DMS53 (cell line): ENCODE measurements around the gene GNAI3.
A peak's percentile ranks its signal among the peaks of the same experiment; 100 is the strongest.

Experiments
- DNase-seq: peaks from one replicate; lab custom pipeline; 2025; lab: John Stamatoyannopoulos, UW

The GNAI3 gene

DNA sequence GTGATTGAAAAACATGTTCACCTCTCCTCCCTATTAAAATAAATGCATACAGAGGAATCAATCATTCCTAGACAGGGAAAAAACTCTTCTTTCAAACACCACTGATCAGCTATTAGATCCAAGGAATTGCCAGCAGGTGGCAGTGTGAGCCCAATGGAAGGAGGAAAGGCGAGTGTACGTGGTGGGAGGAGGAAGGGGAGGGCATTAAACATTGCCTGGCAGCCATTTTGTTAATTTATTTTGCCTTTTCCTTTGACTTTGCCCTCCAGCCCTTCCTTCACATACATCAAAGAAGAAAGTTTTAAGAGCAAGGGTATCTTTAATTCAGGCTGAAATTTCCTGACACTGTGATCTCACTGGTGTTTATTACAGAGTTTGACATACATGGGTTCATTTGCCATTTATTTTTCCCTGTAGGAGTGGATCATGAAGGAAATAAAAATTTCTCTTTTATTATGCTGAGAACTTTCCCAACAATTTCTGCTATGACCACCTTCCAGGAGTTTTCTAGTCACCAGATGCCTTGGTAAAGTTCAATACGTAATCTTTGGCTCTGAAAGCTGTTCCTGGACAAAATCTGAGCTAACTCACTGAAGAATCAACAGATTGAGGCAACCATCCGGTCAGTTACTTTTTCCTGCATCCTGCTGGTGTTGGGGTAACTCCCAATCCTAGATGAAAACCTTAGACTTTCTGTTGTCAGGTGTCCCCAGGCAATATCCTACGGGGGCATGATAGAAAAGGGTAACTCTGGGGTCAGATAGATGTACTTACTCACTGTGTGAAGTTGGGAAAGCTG, 1.9 kb upstream of the GNAI3 start:
- peak; percentile 96 for DNase-seq

DNA sequence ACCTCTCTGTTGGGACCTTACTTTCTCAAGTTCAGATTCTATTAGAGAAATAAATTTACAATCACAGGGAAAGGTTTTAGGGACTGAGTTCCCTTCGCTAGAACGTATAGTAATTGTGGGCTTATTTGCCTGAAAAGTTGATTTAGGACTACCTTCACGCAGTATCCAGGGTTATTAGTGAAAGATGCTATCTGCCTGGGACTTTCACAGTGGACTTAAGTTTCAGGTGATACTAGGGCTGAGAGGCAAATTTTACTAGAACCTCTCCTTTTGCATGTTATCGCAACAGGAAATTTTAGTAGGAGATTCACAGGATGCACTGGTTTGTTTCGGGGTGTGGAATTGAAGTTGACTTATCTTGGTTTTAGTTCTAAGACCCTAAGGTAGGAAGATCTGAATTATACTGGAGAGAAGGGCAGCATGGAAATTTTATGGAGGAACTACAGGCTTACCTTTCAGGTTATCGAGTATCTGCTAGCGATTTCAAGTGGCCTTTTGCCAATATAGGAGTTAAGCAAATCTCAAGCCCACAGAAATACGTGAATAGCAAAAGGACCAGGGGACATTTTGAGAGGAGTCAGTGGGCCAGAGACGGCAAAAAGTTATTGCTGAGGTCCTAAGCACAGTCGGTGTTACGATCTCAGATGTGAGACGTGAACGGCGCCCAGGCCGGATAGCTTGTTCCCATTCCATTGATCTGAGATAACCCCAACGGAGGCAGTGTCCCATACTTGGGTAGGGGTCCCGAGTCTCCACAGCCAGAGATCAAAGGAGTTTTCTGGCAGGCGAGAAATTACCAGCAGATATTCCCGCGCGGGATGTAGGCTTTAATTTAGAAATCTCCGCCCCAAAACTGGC, 723 bp upstream of the GNAI3 start:
- peak; percentile 55 for DNase-seq

DNA sequence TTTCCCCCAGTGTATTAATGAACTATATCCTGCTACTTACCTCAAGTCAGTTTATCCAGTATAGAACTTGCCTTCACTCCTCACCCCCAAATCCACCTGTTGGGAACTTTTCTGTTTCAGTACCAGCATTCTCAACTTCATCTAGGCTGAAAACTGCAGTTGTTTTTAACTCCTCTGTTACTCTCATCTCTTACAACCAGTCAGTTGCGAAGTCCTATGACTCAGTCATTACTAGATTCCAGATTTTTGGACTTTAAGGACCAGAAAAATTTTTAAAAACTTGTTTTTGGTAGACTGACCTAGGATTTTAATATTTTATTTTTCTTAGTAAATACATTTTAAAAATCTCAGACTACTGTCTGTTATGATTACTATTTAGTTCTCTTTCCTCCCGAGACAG, 8.1 kb downstream of the GNAI3 start:
- no peak for DNase-seq

DNA sequence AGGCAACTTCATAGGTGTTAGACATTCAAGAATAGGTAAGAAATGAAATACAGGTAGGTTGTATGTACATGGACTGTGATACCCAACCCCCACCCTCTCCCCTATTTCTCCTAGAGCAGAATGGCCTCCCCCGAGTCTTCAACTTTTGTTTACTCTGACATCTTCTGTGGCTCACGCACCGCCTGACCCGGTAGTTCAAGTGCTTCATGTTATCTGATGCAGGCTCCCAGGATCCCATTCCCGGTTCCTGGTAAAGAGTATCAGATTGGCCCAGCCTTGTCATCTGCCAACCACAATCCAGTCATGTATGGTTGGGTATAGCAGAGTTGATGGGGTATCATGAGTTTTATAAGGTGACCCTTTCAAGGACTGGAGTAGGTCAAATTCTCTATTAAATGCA, 9.1 kb downstream of the GNAI3 start:
- DNase-seq = no peak

DNA sequence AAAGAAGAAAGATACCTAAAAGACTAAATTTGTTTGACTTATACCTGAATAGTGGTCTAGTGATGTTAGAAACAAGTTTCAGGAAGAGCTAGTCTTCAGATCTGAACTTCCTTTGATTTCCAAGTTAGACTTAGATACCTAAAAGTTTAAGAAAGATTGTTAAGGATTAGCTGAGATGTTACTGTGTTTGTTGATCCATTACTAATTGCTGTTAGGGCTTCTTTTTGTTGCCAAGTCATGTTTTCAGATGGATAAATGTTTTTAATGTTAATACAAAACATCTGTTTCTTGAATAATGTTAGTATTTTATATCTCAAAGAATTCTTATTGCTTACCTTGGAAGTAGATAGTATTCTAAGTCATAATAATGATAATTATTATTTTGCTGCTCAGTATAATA, 11.6 kb downstream of the GNAI3 start:
- no peak for DNase-seq

DNA sequence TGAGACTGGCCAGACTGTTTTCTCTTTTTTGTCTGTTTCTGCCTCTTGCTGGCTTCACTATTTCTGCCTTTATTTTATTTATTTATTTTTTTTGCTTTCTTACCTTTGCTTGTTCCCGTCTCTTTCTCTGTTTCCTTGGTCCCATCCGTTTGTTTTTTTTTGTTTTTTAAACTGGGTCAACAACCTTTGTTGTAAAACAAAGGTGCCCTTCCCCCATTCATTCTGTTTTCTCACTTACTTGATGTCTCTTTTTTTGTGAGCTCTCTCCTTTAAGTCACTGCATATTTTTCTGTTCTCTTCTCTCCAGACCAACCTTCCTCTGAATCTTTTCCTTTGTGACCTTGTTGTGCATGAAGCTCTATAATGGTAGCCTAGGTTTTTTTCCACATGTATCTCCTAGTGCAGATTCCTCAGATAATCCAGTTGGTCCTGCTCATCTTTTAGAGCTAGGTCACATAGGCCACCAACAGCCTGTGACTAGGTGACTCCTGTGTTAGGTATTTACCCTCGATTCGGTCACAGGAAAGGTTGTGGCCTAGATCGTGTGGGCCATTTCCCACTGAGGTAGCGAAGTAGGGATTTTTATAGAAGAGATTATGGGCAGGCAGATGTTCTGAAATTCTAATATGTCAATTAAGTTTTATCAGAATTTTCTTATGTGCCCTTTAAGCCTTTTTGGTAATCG, 15.9 kb downstream of the GNAI3 start:
- no peak for DNase-seq

DNA sequence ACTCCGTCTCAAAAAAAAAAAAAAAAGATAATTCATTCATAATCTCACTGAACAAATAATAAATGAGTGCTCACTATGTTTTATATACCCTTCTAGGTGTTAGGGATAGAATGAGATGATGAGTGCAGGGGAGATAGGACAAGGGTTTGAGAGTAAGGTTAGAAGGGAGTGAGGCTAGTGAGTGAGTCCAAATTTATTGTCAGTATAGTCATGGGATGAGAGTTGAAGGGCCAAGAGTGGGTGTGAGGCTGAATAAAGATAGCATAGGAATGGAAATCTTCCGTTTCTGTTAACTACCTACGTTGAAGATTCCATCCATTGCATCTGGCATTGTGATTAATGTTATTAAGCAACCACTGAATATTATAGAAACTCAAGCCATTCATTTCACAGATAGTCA, 16.8 kb downstream of the GNAI3 start:
- no peak for DNase-seq

DNA sequence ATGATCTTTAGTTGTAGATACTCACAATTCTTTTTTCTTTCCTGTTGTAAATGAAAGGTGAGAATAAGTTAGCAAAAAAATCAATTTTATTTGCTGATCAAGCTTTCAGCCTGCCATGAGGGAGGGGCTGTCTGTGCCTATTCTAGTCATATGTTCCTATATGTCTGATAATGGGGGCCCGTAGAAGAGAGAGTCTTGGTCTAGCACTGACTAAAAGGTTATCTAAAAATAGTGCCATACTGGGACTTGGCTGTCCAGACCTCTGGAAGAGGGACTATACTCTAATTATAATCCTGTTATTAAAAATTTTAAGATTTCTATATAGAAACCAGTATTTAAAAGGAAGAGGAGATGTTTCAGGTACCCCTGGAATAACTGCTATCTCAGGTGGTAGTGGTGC, 18.6 kb downstream of the GNAI3 start:
- no peak for DNase-seq

DNA sequence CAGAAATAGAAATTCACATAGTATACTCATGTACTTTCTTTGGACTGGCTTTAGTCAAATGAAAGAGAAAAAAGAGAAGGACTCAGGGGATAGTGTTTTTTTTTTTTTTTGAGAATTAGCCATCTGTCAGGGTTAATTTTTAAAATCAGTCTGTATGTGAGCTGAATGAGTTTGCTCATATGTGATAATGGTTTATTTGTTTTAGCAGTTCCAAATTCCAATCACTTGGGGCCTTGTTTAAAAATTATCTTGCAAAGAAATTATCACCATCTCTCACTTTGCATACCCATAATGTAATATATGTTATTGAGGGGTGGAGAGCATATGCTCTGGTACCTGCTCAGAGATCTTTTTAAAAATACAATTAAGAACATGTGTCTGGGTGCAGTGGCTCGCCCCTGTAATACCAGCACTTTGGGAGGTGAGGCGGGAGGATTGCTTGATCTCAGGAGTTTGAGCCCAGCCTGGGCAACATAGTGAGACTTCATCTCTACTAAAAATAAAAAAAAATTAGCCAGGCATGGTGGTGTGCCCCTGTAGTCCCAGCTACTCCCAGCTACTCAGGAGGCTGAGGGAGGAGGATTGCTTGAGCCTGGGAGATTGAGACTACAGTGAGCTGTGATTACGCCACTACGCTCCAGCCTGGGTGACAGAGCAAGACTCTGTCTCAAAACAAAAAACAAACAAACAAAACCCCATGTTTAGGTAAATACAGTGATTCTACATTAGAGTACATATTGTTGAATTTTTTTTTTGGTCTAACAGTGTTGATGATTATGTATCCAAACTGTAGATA, 19.7 kb downstream of the GNAI3 start:
- DNase-seq = no peak

DNA sequence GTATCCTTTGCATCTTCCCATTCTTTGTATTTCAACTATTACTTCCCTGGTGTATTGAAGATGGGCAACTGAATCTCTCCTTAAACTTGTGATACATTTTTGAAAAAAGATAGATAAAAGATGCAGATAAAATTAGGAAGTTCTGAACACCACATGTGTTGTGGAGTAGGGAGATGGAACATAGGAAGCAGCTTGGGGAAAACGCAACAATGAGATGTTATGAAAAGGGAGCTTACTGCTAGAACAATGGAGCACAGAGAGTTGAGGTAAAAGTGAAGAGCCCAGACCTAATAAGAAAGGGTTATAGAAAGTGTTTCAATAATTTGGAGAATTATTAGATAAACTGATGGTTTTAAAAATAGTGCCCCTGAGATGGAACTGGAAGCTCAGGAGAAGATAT, 20.9 kb downstream of the GNAI3 start:
- no peak for DNase-seq

DNA sequence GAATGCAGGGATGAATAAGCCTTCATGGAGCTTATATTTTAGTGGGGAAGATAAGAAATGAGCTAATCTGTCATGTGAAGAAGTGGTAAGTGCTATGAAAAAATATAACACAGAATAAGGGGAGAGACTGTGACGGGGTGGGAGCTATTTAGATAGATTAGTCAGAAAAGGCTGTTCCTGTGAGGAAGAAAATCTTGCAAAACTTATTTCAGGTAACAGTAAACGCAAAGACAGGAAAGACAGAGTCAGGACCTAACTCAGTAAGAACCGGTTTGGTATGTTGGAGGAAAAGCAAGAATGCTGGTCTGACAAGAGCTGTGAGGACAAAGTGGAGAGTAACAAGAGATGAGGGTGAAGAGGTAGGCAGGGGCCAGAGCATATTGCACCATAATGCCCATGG, 22.0 kb downstream of the GNAI3 start:
- peak; percentile 27 for DNase-seq

DNA sequence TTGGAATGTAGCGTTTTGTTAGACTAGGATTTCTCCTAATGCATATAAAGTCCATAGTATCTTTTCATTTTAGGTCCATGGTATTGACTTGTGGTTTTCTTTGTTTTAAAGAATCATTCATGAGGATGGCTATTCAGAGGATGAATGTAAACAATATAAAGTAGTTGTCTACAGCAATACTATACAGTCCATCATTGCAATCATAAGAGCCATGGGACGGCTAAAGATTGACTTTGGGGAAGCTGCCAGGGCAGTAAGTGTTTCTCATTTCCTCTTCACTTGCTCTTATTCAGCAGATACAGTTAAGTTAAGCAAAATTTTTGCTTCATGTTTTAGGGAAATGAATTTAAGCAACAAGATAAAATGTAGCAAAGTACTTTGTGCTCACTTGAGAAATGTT, 25.4 kb downstream of the GNAI3 start:
- DNase-seq = no peak

DNA sequence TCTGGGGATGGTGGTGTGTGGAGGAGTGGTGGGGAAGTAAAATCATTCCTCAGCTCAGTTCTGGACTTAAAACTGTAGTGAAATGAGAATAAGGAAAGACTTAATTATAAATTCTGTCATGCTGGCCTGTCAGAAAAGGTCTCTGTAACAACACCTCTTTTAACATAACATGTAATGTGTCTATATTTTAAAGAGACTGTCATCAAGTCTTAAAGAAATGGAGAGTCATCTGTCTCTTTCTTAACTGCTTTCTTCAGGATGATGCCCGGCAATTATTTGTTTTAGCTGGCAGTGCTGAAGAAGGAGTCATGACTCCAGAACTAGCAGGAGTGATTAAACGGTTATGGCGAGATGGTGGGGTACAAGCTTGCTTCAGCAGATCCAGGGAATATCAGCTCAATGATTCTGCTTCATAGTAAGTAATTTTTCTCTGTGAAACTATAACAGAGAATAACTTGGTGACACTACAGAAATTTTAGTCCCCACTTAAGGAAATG, 30.6 kb downstream of the GNAI3 start:
- DNase-seq = no peak

DNA sequence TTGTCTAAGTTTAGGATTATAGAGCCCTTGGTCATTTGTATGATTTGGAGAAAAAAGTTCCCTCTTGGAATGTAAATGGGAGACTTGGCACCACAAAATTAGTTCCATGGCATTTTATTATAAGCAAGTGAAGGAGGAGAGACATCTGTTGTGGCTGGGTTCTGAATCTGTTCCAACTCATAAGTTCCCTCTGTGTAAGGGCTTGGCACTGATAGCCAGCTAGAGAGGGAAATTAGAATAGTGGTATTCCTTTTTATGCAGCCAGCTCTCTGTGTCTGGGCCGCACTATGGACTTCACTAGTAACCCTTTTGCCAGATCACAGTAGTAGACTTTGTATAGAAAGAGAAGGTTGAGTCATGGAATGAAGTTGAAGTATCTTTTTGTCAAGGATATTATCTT, 31.1 kb downstream of the GNAI3 start:
- no peak for DNase-seq

DNA sequence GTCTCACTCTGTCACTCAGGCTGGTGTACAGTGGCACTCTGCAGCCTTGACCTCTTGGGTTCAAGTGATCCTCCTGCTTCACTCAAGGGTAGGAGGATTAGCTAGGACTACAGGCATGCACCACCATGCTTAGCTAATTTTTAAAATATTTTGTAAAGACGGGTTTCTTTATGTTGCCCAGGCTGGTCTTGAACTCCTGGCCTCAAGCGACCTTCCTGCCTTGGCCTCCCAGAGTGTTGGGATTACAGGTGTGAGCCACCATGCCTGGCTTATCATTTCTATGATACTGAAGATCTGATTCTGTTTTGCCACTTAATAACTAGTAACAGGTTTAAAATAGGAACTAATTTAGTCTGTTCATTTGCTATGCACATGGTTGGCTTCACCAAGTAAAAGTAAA, 33.6 kb downstream of the GNAI3 start:
- DNase-seq = no peak

DNA sequence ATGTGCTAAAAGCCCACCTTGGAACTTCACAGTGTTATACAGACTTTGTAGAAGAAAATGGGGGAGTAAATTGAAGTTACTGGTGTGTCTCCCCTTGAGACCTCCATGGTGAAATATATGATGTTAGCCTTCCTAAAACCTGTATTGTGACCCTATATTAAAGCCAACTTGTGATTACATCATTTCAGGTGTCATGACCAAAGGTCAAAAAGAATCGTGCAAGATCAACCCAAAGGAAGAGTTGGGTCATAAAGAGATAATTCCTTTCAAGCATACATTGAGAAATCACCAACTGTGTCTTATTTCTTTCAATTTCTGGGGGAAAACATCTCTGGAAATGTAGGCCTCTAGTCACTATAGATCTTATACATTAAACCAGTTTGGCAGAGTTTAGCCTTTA, 36.4 kb downstream of the GNAI3 start:
- DNase-seq = no peak

DNA sequence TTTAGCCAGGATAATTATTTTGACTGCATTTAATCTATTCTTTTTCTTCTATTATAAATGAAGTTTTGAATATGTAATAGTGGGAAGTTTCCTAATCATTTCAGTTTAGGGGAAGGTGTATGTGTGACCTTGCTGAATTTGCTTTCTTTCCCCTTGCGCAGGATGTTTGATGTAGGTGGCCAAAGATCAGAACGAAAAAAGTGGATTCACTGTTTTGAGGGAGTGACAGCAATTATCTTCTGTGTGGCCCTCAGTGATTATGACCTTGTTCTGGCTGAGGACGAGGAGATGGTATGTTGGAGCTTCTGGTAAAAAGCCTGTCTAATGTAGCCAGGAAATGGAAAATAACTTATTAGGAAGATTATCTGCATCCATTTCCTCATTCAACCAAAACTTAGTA, 37.6 kb downstream of the GNAI3 start:
- DNase-seq = no peak

DNA sequence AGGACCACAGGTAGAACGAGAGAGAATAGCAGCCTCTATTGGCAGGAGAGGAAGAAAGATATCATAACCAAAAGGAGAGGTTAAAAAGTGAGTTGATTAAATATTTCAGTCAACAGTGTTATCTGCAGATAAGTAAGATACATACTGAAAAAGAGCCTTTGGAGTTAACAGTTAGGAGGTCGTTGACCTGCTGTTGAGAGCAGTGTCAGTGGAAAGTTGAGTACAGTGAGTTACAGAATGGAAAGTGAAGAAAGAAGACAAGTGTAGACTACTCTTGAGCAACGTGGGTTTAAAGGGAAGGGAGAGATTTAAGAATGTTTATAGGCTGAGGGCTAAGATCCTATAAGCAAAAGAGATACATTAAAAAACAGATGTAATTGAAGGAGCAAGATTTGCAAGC, 40.8 kb downstream of the GNAI3 start:
- no peak for DNase-seq

DNA sequence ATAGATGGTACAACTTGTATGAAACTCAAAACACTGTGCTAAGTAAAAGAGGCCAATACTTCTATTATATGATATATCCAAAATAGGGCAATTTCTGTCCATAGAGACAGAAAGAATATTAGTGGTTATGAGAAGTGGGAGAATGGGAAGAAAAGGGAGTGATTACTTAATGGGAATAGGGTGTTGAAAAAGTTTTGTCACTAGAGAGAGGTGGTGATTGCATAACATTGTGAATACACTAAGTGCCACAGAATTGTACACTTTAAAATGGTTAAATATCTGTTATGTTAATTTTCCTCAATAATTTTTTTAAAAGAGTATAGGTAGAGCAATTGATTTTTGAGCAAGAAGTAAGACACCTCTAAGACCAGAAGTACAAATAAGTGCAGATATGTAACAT, 41.3 kb downstream of the GNAI3 start:
- DNase-seq = no peak

DNA sequence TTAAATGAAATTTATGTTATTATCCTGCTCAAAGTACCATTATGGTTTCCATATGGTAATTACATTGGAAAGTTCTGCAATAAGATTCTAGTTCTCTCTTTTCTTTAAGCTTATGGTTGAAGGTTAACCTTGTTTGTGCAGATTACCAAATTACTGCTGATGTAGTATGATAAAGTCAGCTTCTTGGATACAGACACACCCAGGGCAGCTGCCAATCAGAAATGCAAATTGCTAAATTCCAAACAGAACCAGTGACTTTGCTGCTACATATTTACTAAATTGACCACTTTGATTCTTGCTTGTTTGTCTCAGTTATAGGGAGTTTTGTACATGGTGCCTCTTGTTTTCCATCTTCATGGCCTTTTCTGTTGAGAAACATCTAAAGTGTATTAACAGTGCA, 44.5 kb downstream of the GNAI3 start:
- no peak for DNase-seq

DNA sequence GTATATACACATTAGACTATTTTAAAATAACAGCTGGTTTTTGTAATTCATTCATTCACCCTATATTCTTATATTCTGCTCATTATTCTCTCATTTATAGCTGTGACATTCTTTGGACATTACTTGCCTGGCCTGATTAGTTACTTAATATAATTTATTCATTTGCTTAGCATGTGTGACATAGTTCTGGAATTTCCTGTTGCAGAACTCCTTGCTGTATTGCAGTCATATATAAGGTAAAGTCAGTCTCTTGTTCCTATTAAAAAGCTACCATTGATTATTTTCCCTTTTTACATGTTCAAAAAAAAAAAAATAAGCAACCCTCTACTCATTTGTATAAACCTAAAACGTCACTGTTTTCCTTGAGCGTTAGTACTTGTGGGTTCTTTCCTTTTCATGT, 47.1 kb downstream of the GNAI3 start:
- DNase-seq = no peak

DNA sequence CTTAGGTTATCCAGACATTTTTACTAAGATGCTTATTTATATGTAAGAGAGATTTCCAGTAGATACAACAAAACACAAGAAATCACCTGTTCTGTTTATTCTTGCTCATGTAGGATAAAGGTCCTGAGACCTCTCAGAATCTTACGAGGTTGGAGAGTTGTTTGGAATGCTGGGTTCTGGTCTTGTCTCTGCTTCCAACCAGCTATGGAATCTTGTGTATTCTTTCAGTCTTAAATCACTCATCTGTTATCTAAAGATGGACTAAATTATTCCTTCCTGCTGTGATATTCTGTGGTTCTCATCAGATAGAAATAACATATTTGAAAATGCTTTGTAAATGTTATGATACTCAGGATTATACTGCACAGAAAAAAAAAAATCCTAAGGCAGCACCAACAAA, 49.7 kb downstream of the GNAI3 start:
- DNase-seq = no peak
